ENCODE results near the gene TNIK. TPM values are rescaled to one million over a fixed set of nuclear protein-coding genes. Genes with fewer than 3 reads are reported as not detected.
"Not testable (repeated sequence)": the region's sequence is repeated elsewhere in the genome, so short reads cannot be mapped to it uniquely, and the experiment has no call there.

The TNIK gene
- polyA plus RNA-seq, 4 donors, result 15.8 to 20.1 (median 17.4) TPM

- DNase-seq (ENCODE audit: low read depth in 4 of 4, low spot score in 2 of 4), result no peak
Measured at GRCh38 chr3:171372694-171373093, 87.5 kb downstream of the TNIK start.

DNA sequence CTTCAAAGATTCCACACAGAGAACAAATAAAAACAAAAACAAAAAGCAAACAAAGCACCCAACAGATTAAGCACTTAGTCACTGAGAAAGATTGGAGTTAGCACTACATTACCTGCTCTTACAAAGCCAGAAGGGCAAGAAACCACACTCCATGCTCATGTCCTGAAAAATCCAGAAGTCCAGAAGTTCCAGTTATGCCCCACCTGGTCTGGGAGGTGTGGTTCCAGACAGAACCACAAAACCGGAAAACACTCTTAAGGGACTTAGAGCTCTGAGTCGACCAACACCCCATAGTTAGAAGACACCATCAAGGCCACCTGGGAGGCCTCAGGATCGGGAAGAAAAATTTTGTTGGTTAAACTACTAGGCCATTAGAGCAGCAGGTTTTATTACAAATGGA is 88.9 kb downstream of the TNIK start:
- no peak for DNase-seq (ENCODE audit: low read depth in 4 of 4, low spot score in 2 of 4)

DNA sequence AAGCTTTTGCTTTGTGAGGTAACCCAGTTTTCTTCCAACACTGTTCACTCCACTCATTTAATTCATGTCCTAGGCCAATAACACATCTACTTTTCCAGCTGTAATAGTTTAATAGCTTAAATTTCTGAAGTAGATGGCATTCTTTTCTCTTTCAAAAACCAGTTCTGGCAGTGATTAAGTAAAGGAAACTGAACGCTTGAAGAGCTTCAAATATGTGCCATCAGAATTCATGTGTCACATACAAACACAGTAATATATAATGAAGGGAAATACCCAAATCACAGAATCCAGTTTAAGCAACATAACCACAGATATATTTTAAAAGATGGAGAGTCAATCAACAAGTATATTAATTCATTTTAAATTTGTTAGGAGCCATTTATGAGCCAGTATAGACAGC is 91.0 kb downstream of the TNIK start:
- no peak for DNase-seq (ENCODE audit: low read depth in 4 of 4, low spot score in 2 of 4)

DNA sequence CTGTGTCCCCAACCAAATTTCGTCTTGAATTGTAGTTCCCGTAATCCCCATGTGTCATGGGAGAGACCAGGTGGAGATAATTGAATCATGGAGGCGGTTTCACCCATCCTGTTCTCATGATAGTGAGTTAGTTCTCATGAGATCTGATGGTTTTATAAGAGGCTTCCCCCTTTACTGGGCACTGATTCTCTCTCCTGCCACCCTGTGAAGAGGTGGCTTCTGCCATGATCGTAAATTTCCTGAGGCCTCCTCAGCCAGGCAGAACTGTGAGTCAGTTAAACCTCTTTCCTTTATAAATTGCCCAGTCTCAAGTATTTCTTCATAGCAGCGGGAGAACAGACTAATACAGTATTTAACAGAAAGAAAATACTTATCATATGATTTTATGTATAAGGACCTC is 93.5 kb downstream of the TNIK start:
- not testable (repeated sequence) for DNase-seq (ENCODE audit: low read depth in 4 of 4, low spot score in 2 of 4)

DNA sequence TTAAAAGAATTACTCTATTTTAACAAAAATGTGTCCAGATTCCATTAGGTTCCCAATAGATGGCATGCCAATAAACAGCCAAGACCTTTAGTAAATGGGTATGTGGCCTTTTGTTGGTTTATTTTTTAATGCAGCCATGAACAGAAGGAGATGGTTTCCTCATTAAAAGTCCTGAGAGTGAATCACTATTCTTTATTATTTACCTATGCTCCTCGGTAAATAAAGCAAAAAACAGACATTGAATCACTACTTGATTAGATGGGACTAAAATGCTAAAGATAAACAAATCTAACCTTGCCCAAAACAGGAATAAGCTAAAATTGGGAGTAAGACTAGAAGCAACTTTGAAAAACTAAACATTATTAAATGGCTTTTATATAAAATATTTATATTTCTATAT is 94.2 kb downstream of the TNIK start:
- DNase-seq (ENCODE audit: low read depth in 4 of 4, low spot score in 2 of 4), result no peak

DNA sequence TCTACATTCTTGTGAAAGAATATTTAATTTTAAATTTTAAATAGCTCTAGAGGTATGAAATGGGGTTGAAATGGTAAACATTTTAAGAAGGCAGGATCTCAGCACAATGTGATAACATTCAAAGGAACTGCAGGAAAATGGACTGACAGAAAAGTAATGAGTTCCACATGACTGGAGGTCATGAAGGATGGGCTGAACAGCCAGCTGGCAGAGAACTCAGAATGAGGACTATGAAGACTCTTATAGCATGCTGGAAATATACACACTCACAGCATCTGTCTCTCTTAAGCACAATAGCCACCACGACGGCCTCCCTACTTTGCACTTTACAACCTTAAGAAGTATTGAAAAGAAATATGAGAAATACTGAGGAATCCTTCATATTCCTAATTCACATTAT is 94.7 kb downstream of the TNIK start:
- no peak for DNase-seq (ENCODE audit: low read depth in 4 of 4, low spot score in 2 of 4)

- no peak for DNase-seq (ENCODE audit: low read depth in 4 of 4, low spot score in 2 of 4)
Measured at GRCh38 chr3:171364500-171364899, 95.7 kb downstream of the TNIK start.

GRCh38 chr3:171363202-171363601 is 97.0 kb downstream of the TNIK start:
- no peak for DNase-seq (ENCODE audit: low read depth in 4 of 4, low spot score in 2 of 4)

DNA sequence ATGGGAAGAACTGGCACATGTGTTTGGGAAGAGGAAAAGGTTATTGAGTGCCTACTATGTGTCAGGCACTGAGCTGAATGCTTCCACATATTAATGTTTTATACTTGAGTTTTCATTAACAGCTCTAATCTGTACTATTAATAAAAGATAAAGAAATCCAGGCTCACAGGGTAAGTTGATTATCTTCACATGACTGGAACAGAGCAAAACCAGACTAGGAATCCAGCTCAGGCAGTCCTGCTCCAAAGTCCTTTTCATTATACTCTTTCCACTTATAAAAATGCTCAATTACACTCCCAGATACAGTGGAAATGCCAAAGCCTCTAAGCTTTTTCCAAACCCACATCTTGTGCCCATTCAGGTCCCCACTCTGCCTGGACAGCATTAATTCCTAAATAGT is 97.6 kb downstream of the TNIK start:
- DNase-seq (ENCODE audit: low read depth in 4 of 4, low spot score in 2 of 4), result no peak

- DNase-seq (ENCODE audit: low read depth in 4 of 4, low spot score in 2 of 4), result no peak
Measured at GRCh38 chr3:171358881-171359198, 101.4 kb downstream of the TNIK start.

GRCh38 chr3:171358181-171358880 is 101.9 kb downstream of the TNIK start:
- no peak for DNase-seq (ENCODE audit: low read depth in 4 of 4, low spot score in 2 of 4)

- DNase-seq (ENCODE audit: low read depth in 4 of 4, low spot score in 2 of 4), result no peak
Measured at GRCh38 chr3:171357721-171358120, 102.5 kb downstream of the TNIK start.

DNA sequence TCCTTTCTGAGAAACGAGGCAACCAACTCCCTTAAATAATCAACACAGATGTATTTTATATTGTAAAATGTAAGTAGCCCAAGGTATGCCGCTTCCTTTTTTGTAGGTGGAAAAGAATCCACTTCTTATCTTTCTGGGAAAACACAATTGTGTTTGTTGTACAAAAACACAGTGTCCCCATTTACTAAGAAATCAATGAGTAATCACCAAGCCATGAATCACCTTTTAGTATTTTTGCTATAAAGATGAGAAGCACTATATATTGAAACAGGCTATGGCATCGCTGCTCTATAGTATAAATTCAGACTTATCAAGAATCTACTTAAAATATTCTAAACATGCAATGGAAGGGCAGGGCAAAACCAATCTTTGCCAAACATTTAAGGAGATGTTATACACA is 104.0 kb downstream of the TNIK start:
- no peak for DNase-seq (ENCODE audit: low read depth in 4 of 4, low spot score in 2 of 4)

DNA sequence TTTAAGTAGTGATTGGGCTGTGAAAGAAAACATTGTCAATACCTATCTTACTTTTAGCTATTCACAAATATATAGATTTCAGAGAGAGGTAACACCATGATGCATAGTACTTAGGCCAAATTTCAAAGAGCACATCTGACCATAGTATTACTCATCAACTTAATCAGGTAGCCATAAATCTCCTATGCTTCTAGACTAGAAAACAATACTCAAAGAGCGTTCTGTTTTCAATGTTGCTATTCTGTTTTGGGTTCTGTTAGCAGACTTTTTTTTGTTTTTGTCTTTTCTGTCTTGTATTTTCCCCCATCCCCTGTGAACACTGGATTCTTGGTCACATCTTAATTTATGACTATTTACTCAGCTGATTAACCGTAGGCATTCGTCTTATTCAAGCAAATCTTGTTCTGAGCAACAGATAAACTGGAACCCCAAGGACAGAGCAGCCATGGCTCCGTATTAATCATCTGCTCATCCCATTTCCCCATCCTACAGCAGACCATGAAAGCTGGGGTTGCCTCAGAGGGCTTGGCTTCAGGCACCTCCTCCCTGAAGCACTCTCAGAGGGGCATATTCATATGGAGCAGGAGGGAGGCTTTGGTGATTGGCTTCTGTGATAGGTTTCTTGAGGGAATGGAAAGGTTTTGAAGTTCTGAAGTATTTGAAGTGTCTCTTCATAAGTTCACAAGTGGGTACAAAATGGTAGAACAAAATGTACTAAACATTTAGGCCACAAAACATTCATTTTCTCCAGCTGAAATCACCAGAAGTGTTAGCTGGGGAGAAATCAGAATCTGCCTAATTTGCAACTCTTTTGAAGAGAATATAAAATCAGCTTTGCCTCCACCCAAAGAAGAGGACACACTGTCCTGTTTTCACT is 105.3 kb downstream of the TNIK start:
- no peak for DNase-seq (ENCODE audit: low read depth in 4 of 4, low spot score in 2 of 4)

DNA sequence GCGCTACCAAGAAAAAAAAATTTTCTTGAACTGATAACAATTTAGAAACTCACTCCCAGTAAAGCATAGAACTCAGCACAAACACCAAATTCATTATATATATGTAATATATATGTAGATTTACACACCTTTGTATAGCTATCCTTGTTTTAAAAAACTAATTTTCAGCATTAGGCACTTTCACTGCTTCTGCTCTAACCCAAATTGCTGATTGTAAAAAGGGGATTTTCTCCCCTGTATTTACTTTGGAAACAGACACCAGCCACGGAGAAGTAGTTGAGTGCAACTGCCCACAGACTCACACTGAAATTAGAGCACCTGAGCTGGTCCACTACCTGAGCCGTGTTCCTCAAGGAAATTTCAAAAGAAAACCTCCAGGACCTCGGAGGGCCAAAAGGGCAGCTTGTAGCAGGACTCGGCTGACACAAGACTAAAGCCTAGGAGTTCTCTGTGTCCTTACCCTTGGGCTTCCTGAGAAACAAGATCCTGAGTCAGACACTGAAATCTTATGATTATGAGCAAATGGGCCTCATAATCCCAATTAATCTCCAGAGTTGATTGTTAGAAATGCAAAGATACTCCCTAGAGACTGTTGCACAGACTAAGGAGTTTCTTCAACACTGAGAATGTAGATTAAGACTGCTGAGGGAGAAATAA is 106.0 kb downstream of the TNIK start:
- DNase-seq (ENCODE audit: low read depth in 4 of 4, low spot score in 2 of 4), result no peak

- no peak for DNase-seq (ENCODE audit: low read depth in 4 of 4, low spot score in 2 of 4)
Measured at GRCh38 chr3:171353423-171353822, 106.8 kb downstream of the TNIK start.

- DNase-seq (ENCODE audit: low read depth in 4 of 4, low spot score in 2 of 4), result no peak
Measured at GRCh38 chr3:171352387-171352935, 107.7 kb downstream of the TNIK start.

GRCh38 chr3:171351676-171352075 is 108.5 kb downstream of the TNIK start:
- DNase-seq (ENCODE audit: low read depth in 4 of 4, low spot score in 2 of 4), result no peak

GRCh38 chr3:171350364-171350763 is 109.8 kb downstream of the TNIK start:
- DNase-seq (ENCODE audit: low read depth in 4 of 4, low spot score in 2 of 4), result no peak

- no peak for DNase-seq (ENCODE audit: low read depth in 4 of 4, low spot score in 2 of 4)
Measured at GRCh38 chr3:171349392-171349791, 110.8 kb downstream of the TNIK start.

- no peak for DNase-seq (ENCODE audit: low read depth in 4 of 4, low spot score in 2 of 4)
Measured at GRCh38 chr3:171348121-171348520, 112.1 kb downstream of the TNIK start.
